GM19455 (cell line): ENCODE results near the gene WDR4.
A peak's percentile ranks its signal among the peaks of the same experiment; 100 is the strongest.
"Not testable (repeated sequence)": the region's sequence is repeated elsewhere in the genome, so short reads cannot be mapped to it uniquely, and the experiment has no call there.

Experiments used
- ATAC-seq: cut with Tn5 transposase; IDR thresholded peaks from one replicate; pipeline ENCODE4 v1.9.1; 2021; ENCODE audit not compliant: unreplicated experiment

WDR4 gene

DNA sequence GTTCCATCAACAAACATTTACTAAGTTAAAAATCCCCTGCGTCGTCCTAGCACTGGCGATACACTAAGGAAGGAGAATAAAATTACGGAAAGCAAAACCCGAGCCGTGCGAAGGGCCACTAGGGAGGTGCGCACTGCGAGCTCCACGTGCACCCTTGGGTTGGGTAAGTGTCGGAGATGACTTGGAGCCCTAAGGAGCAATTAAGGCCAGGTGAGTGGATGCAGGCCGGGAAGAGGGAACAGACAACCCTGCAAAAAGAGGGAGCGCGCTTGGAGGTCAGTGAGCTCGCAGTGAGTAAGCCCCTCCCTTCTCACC is 704 bp downstream of the WDR4 start:
- peak; percentile 19 for ATAC-seq

DNA sequence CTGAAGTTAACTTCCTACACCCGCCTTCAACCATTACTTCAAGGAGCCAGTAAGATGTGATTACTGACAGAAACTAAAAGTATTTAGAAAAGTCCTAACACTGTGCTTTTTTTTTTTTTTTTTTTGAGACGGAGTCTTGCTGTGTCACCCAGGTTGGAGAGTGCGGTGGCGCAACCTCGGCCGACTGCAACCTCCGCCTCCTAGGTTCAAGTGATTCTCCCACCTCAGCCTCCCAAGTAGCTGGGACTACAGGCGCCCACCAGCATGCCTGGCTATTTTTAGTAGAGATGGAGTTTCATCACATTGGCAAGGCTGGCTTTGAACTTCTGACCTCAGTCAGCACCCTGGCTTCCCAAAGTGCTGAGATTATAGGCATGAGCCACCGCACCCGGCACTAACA is 3.5 kb downstream of the WDR4 start:
- not testable (repeated sequence) for ATAC-seq

DNA sequence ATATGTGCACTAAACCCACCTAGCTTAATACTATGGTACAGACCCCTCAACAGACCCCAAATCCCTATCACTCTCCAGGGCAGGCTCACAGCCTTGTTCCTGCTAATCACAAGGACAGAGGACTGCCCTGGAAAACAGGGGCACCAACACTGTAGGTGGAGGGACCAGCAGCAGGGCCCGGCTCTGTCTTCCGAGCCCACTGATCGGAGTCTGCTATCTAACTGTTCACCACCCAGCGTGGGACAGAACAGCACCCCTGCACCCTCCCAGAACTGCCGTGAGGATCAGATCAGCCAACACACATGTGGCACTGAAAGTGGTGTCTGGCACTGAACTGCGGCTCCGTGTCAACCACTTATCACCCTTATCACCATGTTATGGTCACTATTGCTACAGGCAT is 6.2 kb downstream of the WDR4 start:
- ATAC-seq, result no peak

DNA sequence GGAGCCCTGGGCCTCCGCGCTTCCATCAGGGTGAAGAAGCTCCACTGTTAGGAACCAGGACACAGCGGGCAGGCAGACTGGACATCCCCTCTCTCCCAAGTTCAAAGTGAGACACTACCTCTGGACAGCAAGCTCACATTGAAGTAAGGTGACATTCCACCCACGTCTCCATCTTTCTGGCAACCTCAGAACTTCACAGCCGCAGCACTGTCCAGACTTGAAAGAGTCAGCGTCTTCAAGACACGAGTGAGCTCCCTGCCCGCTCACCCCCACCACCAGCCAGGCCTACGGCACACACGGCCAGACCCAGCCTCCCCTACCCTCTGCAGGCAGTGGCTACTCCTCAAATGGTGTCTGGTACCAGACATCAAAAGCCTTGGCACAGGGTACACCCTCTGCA is 11.1 kb downstream of the WDR4 start:
- ATAC-seq, result no peak

DNA sequence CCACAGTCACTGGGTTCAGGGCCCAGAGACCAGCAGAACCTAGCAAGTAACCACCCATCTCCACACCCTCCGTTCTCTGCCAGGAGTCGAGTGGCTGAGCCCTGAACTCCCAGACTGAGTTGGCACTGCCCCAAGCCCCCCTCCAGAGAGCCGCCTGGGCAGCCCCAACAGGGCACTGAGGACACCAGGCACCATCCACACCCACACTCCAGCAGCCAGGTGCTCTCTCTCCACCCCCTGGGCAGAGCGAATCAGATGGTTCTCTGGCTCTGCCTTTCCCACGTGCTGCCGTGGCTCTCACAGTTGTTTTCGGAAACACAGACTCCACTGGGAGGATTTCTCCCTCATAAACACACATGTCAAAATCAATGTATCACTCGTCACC is 13.6 kb downstream of the WDR4 start:
- ATAC-seq, result no peak

DNA sequence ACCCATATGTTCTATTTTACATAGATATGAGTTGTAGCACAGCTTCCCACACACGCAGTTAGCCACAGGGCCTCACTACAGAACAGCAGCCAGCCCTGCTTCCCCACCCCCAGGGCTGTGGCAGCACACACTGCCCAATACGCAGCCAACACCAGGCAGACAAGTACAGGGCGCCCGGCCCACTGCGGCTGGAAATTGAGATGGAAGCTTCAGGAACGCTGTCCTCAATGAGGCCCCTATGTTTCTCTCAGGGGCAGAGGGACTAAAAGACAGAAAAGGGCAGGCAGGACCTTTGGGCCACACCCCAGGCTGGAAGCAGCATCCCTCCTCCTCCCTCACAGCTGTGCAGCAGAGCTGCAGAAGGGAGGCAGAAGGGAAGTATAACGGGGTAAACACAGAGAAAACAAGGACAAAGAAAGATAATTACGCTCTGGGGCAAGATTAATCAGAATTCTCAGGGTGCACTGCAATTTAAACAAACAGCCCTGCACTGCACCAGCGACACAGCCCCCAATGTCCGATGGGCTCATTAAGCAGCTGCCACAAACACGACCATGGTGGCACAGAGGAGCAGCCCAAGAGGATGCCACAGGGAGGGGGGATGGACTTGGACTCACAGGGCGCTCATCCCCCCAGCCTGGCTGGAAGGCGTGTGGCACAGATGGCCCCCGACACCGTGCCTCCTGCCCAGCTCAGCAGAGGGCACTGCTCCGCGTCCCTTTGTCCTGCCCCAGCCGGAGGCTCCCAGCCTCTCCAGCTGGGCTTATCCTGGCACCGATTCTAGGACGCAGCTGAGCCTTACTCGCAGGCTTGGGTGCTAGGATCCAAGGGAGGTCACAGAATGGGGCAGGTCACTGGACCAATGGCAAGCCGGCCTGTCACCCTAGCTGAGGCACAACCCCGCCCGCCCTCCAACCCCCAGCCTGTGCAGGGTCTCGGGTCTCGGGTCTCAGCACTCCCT is 14.2 kb downstream of the WDR4 start:
- ATAC-seq, result no peak

DNA sequence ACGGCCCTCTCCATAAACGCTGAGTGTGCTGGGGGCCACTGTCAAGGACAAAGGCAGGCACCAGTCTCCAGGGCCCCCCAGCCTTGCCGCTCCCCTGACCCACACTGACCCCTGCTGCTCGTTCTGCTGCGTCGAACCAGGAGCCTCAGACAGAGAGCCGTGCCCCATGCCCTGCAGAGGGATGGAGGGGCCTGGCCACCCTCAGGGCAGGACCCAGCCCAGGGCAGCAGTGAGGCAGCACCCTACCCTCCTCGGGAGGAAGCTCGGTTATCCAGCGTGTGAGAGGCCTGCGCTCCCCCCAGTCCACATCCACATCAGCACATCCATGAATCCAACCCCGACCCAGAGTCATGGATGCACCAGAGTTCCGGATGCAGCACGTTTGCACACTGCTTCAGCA is 15.1 kb downstream of the WDR4 start:
- ATAC-seq, result no peak

DNA sequence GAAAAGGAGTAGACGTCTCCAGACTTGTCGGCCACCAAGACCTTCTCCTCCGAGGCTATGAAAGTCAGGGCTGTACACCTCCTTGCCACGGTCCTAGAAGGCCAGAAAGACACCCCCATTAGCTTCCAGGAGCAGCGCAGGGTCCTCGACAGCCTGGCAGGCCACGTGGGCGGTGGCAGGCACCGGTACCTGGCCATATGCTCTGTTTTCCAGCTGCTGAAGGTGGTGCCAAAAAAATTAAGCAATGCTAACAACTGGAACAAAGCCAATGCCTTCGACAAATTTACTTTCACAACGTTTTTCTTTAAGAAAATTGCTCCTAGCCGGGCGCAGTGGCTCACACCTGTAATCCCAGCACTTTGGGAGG is 15.9 kb downstream of the WDR4 start:
- no peak for ATAC-seq

DNA sequence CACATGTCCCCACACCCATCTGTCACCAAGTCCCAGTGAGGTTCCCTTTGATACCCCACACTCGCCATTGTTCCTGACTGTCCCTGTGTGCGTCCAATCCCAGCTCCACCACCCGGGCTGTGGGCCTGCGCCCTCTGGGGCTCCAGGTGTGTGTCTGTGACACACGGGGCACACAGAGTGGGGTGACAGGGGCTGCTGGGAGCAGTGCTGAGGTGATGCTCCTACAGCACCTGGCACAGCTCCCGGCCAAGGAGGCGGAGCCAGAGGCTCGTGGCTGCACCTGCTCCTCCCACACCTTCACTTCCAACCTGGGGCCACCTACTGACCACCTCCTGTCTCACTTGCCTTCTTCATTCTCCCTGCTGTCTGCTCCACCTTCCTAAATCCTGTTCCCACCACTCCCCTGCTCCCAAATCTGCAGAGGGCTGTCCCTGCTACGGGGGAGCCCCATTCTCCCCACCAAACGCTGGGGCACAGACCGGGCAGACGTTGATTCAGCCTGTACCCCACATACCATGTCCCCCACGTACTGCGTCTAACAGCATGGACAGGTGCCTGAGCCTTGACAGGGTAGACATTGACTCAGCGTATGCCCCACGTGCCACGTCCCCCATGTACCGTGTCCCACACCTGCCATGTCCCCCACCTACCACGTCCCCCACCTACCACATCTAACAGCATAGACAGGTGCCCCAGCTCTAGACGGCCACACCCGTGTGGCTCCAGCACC is 16.4 kb downstream of the WDR4 start:
- no peak for ATAC-seq

DNA sequence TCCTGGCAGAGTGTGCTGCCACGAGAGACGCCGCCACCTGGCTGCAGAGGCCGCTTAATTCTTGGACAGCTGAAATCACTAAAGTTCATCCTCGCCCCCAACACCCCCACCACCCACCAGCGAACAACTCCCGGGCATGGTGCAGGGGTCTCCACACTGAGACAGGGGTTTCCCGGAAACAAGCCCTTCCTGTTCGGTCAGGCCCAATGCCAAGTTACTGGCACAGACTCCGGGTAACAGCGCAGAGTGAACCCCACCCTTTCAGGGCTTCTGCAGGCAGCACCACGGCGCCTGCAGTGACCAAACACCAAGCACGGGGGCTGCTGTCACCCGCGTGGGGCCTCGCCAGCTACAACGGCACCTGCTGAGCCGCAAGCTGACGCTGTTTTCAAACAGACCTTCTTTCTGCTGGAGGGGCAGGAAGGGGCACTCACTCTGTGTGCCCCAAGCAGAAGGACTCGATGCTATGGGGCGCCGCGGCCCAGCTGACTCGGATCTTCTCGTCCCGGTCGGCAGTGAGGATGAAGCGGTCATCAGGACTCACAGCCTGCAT is 17.4 kb downstream of the WDR4 start:
- no peak for ATAC-seq

DNA sequence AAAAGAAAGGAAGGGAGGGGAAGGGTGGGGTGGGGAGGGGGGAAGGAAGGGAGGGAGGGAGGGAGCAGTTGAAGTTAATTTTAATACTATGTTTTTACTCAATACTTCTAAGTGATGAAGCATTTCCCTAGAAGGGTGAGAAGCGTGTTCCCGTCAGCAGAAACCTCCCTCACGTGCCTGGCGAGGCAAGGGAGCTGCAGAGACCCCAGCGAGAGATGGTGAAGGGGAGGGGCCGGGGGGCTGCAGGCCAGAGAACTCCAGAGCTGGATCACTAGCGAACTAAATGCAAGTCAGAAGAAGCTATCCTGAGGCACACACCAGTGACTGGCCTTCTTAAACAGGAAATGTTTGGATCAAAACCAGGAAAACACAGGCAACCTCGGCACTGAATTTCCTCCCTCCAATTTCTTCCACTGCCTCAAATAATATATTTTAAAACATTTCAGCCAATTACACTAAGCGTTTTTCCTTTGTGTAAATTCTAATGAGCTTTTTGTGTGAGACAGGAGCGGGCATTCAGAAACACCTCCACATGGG is 18.0 kb downstream of the WDR4 start:
- ATAC-seq, result no peak

DNA sequence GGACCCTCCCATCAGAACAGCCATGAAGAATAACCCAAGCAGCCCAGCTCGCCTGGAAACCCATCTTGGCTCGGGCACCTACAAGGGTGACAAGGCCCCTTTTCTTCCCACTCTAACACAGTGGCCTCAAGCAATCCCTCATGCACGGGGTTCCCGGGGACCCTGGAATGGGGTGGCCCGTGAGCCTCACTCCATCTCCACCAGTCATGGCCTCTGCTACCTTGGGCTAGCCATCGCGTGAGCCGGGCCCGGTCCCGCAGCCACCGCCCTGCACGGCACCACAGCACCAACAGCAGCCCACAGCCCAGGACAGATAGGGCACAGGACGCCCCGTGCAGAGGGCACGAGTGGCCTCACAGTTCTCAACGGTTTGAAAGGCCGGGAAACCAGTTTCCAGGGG is 19.0 kb downstream of the WDR4 start:
- ATAC-seq, result no peak

DNA sequence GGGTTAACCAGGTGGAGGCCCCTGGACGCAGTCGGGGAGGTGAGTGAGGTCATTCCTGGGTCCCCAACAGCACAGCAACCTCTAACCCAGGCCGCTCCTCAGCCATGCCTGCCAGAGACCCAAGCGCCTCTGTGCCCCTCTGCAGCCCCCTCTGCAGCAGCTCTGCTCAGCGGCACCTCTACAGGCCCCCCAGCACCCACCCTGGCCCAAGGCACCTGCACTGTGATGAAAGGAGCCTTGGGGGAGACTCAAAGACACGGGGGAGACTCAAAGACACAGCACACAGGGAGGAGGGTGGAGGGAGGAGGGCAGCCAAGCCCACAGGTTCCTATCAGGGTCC is 19.5 kb downstream of the WDR4 start:
- ATAC-seq, result no peak

DNA sequence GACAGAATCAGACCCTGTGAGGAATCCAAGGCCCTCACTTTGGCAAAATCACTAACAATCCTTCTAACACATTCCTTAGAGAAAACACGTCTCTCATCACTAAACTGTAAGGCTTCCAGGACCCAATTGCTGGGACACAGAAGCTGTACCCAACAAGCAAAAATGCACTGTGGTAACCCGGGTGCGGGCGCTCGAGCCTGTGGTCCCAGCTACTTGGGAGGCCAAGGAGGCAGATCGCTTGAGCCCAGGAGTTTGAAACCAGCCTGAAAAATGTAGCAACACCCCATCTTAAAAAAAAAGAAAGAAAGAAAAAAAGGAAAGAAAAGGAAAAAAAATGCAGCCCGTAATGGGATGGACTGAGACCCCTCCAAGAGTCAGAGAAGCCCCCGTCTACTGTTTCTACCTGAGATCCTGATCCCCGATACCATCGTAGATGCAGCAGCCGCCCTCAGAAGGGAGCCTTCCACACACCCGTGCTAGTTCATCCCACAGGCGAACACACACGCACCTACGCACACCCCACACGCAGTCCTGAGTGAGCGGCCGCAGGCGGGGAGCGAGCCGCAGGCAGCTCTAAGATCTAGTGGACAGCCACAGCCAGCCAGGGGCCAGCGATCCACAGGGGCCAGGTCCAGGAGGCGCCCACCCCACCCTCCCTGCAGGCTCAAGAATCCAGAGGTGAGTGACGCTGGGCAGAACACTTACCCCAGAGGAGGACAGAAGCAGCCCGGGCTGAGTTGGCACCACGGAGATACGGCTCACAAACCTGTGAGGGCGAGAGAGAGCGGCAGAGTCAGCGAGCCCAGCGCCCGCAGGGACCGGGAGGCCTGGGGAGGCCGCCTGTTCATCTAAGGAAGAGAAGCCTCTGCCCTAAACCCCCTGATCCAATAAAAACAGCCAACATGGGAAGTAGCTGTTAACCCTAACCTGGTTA is 20.1 kb downstream of the WDR4 start:
- no peak for ATAC-seq

DNA sequence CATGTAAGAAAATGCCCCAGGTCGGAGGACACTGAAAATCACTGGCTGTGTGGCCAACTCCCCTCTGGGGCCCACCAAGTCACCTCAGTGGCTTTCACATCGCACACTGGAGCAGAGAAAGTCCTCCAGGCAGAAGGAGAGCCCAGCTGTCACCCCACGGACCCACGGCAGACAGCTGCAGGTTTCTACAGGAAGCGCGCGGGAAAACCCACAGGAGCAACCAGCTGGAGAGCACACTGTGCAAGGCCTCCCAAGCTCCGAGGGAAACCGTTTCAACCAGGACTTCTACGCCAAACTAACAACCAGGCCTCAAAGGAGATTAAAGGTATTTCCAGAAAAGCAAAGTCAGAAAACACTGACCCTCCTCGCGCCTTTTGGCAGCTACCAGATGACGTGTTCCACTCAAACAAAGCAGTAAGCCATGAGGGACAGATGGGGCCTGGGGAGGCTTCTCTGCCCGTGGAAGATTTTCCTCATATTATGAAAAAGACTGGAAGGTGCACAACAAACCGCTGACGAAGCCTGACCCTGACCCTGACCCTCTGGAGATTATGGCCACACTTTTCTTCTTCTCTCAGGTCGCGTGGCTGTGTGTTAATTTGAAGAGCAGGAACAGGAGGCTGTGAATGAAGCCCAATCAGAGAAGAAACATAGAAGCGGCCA is 21.0 kb downstream of the WDR4 start:
- ATAC-seq, result no peak

DNA sequence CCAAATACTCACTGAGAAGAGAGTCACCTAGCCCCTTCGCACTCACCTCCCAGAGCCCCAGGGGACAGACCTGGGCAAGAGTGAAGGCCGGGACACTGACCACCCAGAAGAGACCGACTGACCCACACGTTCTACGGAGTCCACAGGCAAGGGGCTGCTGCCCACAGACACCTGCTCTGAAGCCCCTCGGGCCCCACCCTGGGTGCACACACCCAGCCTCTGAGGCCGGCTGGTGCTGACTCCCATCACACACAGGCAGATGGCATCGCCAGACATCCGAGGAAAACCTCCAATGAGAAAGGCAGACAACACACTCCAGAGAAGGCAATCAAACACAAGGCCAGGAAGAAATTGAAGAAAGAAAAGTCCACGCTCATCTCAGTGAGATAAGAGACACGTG is 22.1 kb downstream of the WDR4 start:
- no peak for ATAC-seq

DNA sequence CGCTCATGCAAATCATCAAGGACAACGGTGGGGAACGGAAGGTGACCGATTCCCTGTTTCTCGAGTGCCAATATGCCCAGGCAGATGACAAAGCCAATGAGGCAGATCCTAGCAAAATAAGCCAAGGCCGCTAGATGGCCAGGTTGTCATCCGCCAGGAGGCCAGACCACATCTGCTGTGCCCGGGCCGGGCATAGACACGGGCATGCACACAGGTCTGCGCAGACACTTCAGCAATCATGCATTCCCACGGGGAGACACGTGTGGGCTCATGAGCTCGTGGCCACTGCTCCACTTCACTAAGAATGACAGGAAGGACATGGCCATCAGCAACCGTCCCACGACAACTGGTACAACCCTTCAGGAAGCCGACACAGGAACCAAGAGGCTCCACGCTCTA is 23.4 kb downstream of the WDR4 start:
- ATAC-seq, result no peak

DNA sequence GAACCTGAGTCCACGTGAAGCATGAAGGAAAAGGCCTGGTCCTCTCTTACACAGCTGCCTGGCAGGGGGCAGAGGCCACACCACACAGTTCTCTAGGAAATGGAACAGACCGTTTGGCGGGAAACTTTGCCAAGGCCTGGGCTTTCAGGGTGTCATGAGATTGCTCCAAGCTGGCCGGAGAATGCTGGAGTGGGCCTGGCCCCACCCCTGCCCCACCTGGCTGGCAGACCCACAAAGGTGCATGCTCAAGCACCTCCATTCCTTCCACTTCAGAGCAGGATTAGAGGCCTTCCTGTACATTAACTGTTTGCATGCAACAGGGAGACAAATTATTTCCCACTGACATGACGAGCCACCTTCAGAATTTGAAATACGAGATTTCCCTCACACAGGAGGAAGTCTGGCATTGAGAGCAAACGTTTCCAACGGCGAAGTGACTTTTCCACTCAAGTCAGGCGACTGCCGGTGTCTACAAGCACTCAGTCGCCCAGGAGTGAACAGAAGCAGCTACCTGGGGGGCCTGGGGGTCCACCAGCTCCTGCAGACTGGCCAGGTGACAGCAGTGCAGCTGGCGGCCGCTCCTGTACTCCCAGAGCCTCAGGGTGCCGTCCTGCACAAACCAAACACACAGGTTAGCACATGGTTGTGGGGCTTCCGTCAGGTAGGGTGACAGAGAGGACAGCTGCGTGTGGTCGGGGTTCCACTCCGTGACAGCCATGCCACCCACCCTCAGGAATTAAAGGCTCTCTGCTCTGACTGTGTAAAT is 24.0 kb downstream of the WDR4 start:
- no peak for ATAC-seq

DNA sequence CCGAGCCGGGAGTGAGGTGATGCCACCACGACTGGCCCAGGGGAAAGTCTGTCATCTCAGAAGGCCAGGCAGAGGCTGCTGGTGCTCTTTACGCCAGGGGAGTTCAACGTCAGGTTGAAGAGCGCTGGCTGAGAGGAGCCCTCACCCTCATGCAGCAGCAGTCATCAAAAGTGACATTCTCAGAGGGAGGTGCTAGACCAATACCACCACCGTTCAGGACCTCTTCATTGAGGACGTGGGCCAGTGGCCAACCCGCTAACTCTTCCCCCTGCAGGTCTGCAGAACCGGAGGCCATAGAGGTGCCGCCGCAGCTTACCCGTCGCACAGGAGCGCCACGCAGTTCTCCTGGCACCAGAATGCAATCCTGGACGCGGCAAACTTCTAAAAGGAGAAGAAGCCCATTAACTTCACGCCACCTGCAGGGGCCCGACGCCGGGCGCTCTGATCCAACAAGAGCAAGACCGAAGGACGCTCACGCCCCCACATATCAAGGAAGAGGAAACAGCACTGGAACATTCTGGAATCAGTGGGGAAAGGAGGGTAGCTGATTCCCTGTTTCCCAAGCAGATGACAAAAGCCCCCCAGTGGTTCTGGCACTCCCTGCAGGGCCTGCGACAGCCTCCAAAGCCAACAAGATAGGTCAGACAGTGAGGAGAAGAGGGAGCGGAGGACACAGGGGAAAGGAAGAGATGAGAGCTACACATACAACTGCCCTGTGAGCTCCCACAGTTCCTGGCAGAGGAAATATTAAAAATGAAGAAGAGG is 24.9 kb downstream of the WDR4 start:
- no peak for ATAC-seq
